ENCODE data around the gene ZNF212.
A peak's percentile ranks its signal among the peaks of the same experiment; 100 is the strongest.

ZNF212 gene

GRCh38 chr7:149239345-149240143 lies at the start of gene ZNF212:
TSS of gene ZNF212 (plus strand) at chr7:149239651. CDS start at chr7:149239779, 128 bp downstream.
- DNase-seq: peak; percentile 71 to 84 (median 80)

DNA sequence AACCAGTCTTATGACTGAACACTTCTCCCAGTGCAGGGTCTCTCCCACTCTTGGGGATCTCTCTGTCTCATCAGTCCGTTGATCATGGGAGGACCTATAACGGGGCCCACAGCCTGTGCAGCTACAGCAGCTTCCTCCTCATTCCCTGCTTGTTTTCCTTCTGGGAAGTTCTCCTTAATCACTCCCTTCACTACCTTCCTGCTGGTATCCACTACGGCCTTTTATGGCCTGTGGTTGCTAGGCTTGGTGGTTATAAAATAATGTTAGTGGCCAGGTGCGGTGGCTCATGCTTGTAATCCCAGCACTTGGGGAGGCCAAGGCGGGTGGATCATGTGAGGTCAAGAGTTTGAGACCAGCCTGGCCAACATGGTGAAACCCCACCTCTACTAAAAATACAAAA lies 47.6 kb upstream of the ZNF212 start:
- DNase-seq: no peak

DNA sequence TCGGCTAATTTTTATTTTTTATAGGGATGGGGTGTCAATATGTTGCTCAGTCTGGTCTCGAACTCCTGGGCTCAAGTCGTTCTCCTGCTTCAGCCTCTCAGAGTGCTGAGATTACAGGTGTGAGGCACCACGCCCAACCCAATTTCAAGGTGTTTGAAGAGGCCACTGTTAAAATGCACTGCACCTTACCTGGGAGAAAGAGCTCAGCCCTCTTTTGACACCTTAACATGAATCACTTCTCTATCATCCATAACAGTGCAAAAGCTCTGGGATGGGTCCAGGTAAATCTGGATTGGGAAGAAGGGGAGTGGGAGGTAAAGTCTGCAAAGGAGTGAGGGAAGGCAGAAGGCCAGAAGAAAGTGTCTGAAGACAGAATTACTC lies 44.7 kb upstream of the ZNF212 start:
- no peak for DNase-seq

DNA sequence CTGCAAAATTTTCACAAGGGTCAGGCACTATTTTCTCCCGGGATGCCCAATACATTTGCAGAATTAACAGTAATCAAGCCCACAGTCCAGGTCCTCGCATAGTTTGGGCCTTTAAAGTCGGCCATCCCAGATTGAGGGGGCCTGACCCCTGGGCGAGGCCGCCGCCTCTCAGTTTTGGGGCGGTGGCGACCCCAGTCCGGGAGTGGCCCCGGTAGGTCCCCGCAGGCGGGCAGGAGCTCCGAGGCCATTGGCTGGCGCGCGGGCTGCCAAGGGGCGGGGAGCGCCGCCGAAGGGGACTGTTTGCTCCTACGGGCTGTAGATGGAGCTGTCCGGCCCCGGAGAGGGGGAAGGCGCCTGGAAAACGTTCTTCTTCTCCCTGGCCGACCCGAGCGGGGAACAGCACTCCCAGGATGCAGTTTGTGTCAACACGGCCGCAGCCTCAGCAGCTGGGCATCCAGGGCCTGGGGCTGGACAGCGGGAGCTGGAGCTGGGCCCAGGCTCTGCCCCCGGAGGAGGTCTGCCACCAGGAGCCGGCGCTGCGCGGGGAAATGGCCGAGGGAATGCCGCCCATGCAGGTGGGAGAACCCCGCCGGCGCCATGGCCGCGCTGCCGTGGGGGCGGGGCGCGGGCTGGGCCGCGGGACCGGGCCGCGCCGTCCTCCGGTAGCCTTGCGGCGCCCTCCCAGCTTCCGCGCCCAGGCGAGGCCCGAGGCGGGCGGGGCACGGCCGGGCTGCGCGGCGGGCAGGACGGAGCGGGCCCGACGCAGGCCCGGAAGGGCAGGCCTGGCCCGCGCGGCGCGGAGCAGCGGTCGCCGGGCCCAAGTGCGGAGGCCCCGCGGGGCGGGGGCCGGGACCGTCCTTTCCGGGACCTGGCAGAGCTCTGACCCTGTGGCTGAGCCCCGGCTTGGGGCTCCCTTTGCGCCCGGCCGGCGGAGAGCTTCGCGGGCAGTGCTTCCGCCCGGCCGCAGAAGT lies 44.0 kb upstream of the ZNF212 start, which contains the start of gene ZNF282:
Gene ZNF282 (plus strand): TSS at position 367 of the 971 bp plus-strand sequence. CDS start 44 bp downstream, at position 411.
- peak; percentile 16 to 66 (median 42) for DNase-seq

GRCh38 chr7:149196151-149196704 lies 43.2 kb upstream of the ZNF212 start:
- peak in 3 of 6 experiments; percentile 2 to 47 (median 17) for DNase-seq

DNA sequence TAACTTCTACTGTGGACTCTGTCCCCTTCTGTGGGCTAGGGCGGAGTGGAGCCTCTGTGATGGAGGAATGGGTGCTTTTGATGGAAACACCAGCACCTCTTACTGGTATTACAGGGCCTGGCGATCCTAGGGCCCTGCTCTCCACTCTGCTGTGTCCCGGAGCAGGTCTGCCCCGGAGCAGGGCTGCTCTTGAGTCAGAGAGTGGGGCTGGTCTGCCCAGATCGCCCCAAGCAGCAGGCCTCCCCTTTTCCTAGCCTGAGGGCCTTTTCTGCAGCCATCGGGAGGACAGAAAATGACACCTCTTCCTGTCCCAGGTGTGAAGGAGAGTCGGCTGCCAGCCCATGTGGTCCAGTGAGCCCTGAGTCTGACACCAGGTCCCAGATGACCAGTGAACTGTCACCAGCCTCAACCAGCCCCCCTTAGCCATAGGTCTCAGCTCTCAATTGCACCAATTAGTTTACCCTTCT lies 42.7 kb upstream of the ZNF212 start:
- DNase-seq: no peak

DNA sequence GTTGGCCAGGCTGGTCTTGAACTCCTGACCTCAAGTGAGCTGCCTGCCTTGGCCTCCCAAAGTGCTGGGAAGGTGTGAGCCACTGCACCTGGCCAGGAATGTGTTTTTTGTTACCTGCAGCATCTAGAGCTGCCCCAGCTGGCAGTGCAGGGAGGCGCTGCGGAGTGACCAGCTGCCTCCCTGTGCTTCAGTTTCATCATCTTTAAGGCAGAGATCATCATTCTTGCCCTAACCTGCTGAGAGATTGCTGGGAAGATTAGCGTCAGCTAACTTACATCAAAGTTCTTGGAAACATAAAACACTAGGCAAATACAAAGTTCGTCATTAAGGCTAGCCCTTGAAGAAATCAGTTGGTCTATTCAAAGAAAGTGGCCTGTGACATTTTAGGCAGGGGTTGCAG lies 41.8 kb upstream of the ZNF212 start:
- DNase-seq: no peak

GRCh38 chr7:149198161-149198816 lies 41.2 kb upstream of the ZNF212 start:
- DNase-seq: no peak

- no peak for DNase-seq
Observed at GRCh38 chr7:149199234-149199995, 40.0 kb upstream of the ZNF212 start.

GRCh38 chr7:149202831-149203231 lies 36.6 kb upstream of the ZNF212 start:
- DNase-seq: no peak

- no peak for DNase-seq
Observed at GRCh38 chr7:149205690-149206381, 33.6 kb upstream of the ZNF212 start.

GRCh38 chr7:149207324-149208035 lies 32.0 kb upstream of the ZNF212 start:
- DNase-seq: no peak

DNA sequence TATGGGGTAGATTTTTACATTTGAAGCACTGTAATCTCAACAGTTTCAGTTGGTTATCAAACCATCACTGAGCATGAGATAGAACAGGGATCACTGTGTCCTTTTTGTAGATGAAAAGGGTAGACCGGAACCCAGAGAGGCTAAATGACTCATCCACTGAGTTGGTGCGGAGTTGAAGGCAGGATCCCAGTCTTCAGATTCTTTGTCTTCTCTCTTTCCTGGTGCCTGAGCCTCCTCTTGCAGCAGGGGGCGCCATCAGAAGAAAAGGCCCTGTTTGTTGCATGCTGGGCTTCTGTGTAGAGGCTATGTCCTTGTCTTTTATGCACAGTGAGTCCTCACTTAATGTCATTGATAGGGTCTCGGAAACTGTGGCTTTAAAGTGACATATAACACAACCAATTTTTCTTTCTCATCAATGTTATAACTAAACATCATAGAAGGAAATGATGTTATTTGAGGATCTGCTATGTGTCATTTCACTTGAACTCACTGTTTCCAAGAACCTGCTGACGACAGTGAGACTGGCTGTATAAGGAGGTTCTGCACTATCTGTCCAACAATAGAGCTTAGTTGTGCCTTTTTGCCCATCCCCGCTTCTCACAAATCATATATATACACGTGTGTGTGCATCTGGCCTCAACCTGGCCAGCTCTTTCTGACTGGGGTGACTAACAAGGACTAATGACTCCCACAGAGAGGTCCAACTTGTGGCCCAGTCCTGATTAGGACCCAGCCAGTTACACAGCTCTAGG lies 29.8 kb upstream of the ZNF212 start:
- peak; percentile 4 to 52 (median 32) for DNase-seq

- DNase-seq: no peak
Observed at GRCh38 chr7:149210551-149210950, 28.9 kb upstream of the ZNF212 start.

DNA sequence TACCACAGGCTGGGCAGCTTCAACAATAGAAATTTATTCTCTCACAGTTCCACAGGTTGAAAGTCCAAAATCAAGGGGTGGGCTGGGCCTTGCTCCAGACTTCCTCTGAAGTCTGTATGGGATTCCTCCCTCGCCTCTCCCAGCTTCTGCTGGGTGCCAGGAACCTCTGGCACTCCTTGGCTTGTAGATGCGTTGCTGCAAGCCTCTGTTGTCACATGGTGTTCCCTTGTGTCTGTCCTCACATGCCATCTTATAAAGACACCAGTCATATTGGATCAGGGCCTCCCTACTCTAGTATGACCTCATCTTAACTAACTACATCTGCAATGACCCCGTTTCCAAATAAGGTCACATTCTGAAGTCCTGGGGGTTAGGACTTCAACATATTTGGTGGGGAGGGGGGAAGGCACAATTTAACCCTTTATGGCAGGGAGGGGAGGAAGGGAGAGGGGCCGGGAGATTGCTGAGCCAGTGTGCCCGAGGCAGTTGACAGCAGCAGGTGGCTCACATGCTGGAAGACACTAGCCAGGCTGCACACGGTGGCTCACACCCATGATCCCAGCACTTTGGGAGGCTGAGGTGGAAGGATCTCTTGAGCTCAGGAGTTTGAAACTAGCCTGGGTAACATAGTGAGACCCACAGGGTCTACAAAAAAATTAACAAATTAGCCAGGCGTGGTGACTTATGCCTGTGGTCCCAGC lies 25.3 kb upstream of the ZNF212 start:
- no peak for DNase-seq

GRCh38 chr7:149216402-149216801 lies 23.0 kb upstream of the ZNF212 start:
- DNase-seq: no peak

DNA sequence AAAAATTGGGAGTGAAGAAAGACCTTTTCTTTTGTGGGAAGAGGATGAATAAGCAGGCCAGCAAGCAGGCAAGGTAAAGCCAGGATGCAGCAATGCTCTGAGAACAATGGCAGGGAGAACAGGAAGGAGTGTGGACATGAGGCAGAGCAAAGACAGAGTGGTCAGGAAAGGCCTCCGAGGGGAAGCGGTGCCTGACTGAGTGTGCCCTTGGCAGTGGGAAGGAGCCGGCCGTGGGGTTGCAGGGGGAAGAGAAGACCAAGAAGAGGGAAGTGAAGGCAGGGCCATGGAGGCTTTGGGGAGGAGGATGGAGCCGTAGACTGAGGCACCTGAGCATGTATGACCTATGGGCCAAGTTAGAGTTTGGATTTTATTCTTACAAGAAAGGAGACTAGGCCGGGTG lies 21.9 kb upstream of the ZNF212 start:
- no peak for DNase-seq

DNA sequence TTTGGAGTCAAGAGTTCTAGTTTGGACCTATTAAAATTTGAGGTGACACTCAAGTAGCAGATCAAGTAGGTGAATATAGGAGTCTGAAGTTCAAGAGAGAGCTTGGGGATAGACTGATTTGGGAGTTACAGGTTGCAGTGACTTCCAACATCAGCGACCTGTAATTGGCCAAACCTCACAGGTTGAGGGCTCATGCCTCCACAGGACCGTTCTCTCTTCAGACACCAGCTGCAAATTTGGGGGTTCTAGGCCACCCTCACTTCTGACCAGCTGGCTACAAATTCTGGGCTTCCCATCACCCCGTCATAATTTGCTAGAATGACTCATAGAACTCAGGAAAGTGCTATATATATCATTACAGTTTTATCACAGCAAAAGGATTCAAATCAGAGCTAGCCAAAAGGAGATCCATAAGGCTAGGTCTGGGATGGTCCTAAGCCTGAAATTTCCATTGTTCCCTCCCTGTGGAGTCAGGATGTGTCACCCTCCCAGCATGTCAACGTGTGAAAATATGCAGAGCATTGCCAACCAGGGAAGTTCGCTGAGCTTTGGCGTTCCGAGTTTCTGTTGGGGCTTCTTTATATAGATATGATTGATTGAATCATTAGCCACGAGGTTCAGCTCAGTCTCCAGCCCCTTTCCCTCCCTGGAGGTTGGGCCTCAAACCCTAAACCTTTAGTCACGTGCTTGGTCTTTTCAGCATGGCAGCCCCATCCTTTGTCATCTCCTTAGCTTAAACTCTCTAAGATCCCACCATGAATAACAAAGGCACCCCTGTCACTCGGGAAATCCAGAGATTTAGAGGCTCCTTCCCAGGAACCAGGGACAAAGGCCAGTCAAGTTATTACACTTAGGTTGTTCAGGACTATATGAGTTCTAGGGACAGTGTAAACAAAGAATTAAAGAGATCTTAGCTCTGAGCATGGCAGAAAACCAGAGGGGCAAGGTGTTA lies 20.7 kb upstream of the ZNF212 start:
- DNase-seq: no peak

Measured in stimulated activated naive CD4-positive, alpha-beta T cell (primary cell).